Subcutaneous abdominal adipose tissue (tissue), 5 donors: ENCODE data around the gene SLC39A12.
"Not testable (repeated sequence)": the region's sequence is repeated elsewhere in the genome, so short reads cannot be mapped to it uniquely, and the experiment has no call there.

ENCODE experiments used
- H3K27ac ChIP-seq: one replicate; pipeline ENCODE4 v1.7.0; 2013; ENCODE audit warnings: low read depth, mild to moderate bottlenecking, inconsistent platforms, low read length, moderate library complexity
- H3K27me3 ChIP-seq, 5 donors: one replicate each; pipeline ENCODE4 v1.7.0; 2013; ENCODE audit warnings: low read length in 5 of 5, inconsistent platforms in 1 of 5; ENCODE audit not compliant: control insufficient read depth in 5 of 5, insufficient read depth in 4 of 5
- H3K36me3 ChIP-seq, 5 donors: one replicate each; pipeline ENCODE4 v1.7.0; 2013; ENCODE audit warnings: low read length in 5 of 5; ENCODE audit not compliant: control insufficient read depth in 5 of 5, insufficient read depth in 5 of 5
- H3K4me1 ChIP-seq, 5 donors: one replicate each; pipeline ENCODE4 v1.7.0; 2013; ENCODE audit warnings: low read length in 5 of 5, mild to moderate bottlenecking in 3 of 5, moderate library complexity in 1 of 5; ENCODE audit not compliant: control insufficient read depth in 5 of 5, insufficient read depth in 5 of 5
- H3K4me3 ChIP-seq, 5 donors: one replicate each; pipeline ENCODE4 v1.7.0; 2013; ENCODE audit warnings: low read length in 5 of 5, low read depth in 1 of 5
- H3K9ac ChIP-seq, 5 donors: one replicate each; pipeline ENCODE4 v1.7.0; 2013; ENCODE audit warnings: low read length in 5 of 5, mild to moderate bottlenecking in 4 of 5, moderate library complexity in 3 of 5
- H3K9me3 ChIP-seq, 5 donors: one replicate each; pipeline ENCODE4 v1.7.0; 2013; ENCODE audit warnings: low read length in 5 of 5; ENCODE audit not compliant: control insufficient read depth in 5 of 5
- donor health status: healthy.
- donor health status: healthy.
- donor health status: healthy.
- donor health status: healthy.
- donor health status: healthy.

The SLC39A12 gene

GRCh38 chr10:17918187-17918903 is 33.4 kb upstream of the SLC39A12 start:
- Histone ChIP-seq H3K9ac (no peak overlapping the region), H3K4me1 (peaks cover 0 to 8% (median 0%) of the 10 kb centered on the region in 5 donors), H3K27me3 (no peaks in the 10 kb centered on the region), H3K4me3 (no peak overlapping the region), H3K9me3 (no peaks in the 10 kb centered on the region), H3K36me3 (no peaks in the 10 kb centered on the region), H3K27ac (no peak overlapping the region)

GRCh38 chr10:17921378-17921777 is 30.3 kb upstream of the SLC39A12 start:
- no peak overlapping the region for H3K9ac ChIP-seq

GRCh38 chr10:17923728-17924127 is 28.0 kb upstream of the SLC39A12 start:
- Histone ChIP-seq H3K9me3 (peaks cover 0 to 2% (median 0%) of the 10 kb centered on the region in 5 donors), H3K27ac (no peak overlapping the region), H3K4me1 (peaks cover 0 to 8% (median 0%) of the 10 kb centered on the region in 5 donors), H3K4me3 (no peak overlapping the region), H3K36me3 (no peaks in the 10 kb centered on the region), H3K27me3 (no peaks in the 10 kb centered on the region), H3K9ac (no peak overlapping the region)

More at GRCh38 chr10:17921378-17921777, 30.3 kb upstream of the SLC39A12 start:
- Histone ChIP-seq H3K27ac (no peak overlapping the region), H3K4me3 (no peak overlapping the region), H3K36me3 (no peaks in the 10 kb centered on the region), H3K27me3 (no peaks in the 10 kb centered on the region), H3K4me1 (peaks cover 0 to 8% (median 0%) of the 10 kb centered on the region in 5 donors), H3K9me3 (no peaks in the 10 kb centered on the region)

- Histone ChIP-seq H3K4me1 (peaks cover 0 to 2% (median 0%) of the 10 kb centered on the region in 5 donors), H3K9ac (no peak overlapping the region), H3K9me3 (peaks cover 0 to 5% (median 0%) of the 10 kb centered on the region in 5 donors), H3K27me3 (peaks cover 0 to 4% (median 0%) of the 10 kb centered on the region in 5 donors), H3K4me3 (no peak overlapping the region), H3K27ac (no peak overlapping the region), H3K36me3 (no peaks in the 10 kb centered on the region)
These were observed 8.5 kb upstream of the SLC39A12 start for GRCh38 chr10:17943033-17943745.

- H3K9ac ChIP-seq, H3K27me3 ChIP-seq, H3K4me1 ChIP-seq, H3K27ac ChIP-seq, H3K4me3 ChIP-seq, H3K9me3 ChIP-seq, H3K36me3 ChIP-seq: not testable (repeated sequence)
These were observed 1.4 kb upstream of the SLC39A12 start for GRCh38 chr10:17950269-17950668.

GRCh38 chr10:17950726-17951125 is 992 bp upstream of the SLC39A12 start:
- H3K27me3 ChIP-seq, result peaks cover 0 to 6% (median 0%) of the 10 kb centered on the region in 5 donors
- H3K4me3 ChIP-seq, result no peak overlapping the region
- peaks cover 0 to 2% (median 0%) of the 10 kb centered on the region in 5 donors for H3K9me3 ChIP-seq
- H3K9ac ChIP-seq, result no peak overlapping the region
- H3K4me1 ChIP-seq, result no peaks in the 10 kb centered on the region
- H3K27ac ChIP-seq, result no peak overlapping the region
- no peaks in the 10 kb centered on the region for H3K36me3 ChIP-seq

- not testable (repeated sequence) for H3K9me3 ChIP-seq, H3K9ac ChIP-seq, H3K27me3 ChIP-seq, H3K4me3 ChIP-seq, H3K27ac ChIP-seq, H3K36me3 ChIP-seq, H3K4me1 ChIP-seq
These were observed 2.7 kb downstream of the SLC39A12 start for GRCh38 chr10:17954372-17954771.

GRCh38 chr10:17954861-17955260 is 3.1 kb downstream of the SLC39A12 start:
- Histone ChIP-seq H3K27ac (no peak overlapping the region), H3K4me3 (no peak overlapping the region)

GRCh38 chr10:17958049-17958448 is 6.3 kb downstream of the SLC39A12 start:
- Histone ChIP-seq H3K27ac (no peak overlapping the region), H3K4me3 (no peak overlapping the region), H3K36me3 (no peaks in the 10 kb centered on the region), H3K27me3 (no peaks in the 10 kb centered on the region), H3K4me1 (no peaks in the 10 kb centered on the region), H3K9me3 (peaks cover 0 to 2% (median 0%) of the 10 kb centered on the region in 5 donors), H3K9ac (no peak overlapping the region)

More at GRCh38 chr10:17954861-17955260, 3.1 kb downstream of the SLC39A12 start:
- Histone ChIP-seq H3K36me3 (no peaks in the 10 kb centered on the region), H3K4me1 (no peaks in the 10 kb centered on the region), H3K27me3 (no peaks in the 10 kb centered on the region), H3K9me3 (peaks cover 0 to 2% (median 0%) of the 10 kb centered on the region in 5 donors), H3K9ac (no peak overlapping the region)

GRCh38 chr10:17959870-17960269 is 8.2 kb downstream of the SLC39A12 start:
- H3K4me3 ChIP-seq, result no peak overlapping the region
- peaks cover 0 to 2% (median 0%) of the 10 kb centered on the region in 5 donors for H3K9me3 ChIP-seq
- no peaks in the 10 kb centered on the region for H3K27me3 ChIP-seq
- H3K4me1 ChIP-seq, result no peaks in the 10 kb centered on the region
- H3K27ac ChIP-seq, result no peak overlapping the region
- H3K36me3 ChIP-seq, result no peaks in the 10 kb centered on the region
- no peak overlapping the region for H3K9ac ChIP-seq
